NCI-H2171 (cell line): ENCODE data around the gene ZSCAN16.

Source experiments
- DNase-seq: peaks from one replicate; lab custom pipeline; 2025; lab: John Stamatoyannopoulos, UW

Gene ZSCAN16

DNA sequence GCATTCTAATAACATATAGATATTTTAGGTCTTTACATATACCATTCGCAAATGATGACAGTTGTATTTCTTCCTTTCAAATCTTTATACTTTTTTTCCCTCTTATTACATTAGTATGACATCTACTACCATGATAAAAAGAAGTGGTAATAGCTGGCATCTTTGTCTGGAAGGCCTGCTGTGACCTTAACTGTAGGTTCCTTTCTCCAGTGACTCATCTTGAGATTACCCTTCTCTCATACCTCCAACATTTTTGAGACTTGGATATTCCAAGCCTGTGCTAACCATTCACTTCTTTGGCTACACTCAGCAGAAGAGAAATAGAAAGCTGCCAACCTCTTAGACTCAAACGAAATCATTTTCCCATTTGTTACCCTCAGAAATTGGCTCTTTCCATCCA is 47.6 kb downstream of the ZSCAN16 start:
- DNase-seq: no peak

DNA sequence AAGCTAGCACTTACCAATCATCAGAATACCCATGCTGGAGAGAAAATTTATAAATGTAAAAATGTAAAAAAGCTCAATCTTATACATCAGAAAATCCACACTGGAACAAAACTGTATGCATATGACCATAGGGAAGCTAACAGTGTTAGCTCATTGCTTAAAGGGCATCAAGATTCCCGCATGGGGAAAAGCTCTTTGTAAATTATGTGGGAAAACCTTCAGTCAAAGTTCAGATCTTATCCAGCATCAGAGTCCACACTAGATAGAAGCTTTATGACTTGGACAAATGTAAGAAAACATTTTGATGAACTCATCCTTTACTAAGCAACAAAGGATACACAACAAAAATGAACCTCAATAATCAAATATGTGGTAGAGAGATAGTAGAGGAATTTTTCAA is 52.0 kb downstream of the ZSCAN16 start:
- DNase-seq: no peak
